ENCODE measurements around the gene CALHM3.

CALHM3 gene

DNA sequence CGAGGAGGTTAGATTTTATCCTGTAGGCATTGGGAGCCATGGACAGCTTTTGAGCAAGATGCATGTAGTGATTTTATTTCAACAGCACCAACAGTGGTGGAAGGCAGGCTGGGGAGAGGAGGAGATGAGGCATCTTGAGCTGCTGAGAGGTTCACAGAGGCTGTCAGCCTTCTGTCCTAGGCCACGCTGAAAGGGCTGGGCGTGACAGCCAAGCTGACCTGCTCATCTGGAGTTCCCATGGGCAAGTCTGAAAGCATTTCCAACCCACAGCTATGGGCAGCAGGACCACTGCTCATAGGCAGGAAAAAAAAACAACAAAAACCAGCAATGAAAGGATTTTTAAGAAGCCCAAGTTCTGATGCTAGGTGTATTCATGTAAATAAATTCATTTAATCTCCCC lies 22.1 kb upstream of the CALHM3 start:
- Histone ChIP-seq H3K9me3 (ENCODE audit: control insufficient read depth, insufficient read depth, low read depth, low read length) (no peaks in the 10 kb centered on the region), H3K27me3 (ENCODE audit: control insufficient read depth, insufficient read depth, low read length) (no peaks in the 10 kb centered on the region; the same call in 1 of the 2 replicates), H3K9ac (ENCODE audit: low read length) (no peak overlapping the region), H3K36me3 (ENCODE audit: control insufficient read depth, insufficient read depth, low read length) (no peaks in the 10 kb centered on the region), H3K4me1 (ENCODE audit: control insufficient read depth, insufficient read depth, low read length) (peaks cover 24% of the 10 kb centered on the region), H3K4me3 (ENCODE audit: low read depth, low read length) (no peak overlapping the region), H3K27ac (ENCODE audit: low read depth, low read length) (no peak overlapping the region)

DNA sequence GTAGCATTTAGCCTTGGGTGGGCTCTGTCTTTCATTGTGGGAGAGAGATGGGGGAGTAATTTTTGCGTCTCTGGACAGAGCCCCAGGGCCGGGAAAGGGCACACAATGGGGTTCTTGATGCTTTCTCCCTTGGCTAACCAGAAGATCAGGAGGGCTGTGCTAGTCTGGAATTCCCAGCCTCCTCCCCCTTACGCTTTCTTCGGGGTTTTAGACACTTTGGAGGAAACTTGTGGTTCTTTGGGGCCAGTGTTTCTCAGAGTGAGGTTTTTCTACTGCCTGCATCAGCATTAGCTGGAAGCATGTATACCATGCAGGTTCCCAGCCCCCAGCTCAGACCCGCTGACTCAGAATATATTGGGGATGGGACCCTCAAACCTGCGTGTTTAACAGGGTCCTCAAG lies 21.4 kb upstream of the CALHM3 start:
- no peak overlapping the region for H3K27ac ChIP-seq (ENCODE audit: low read depth, low read length)
- H3K9ac ChIP-seq (ENCODE audit: low read length): no peak overlapping the region
- H3K27me3 ChIP-seq (ENCODE audit: control insufficient read depth, insufficient read depth, low read length): peaks cover 6% of the 10 kb centered on the region
- H3K9me3 ChIP-seq (ENCODE audit: control insufficient read depth, insufficient read depth, low read depth, low read length): no peaks in the 10 kb centered on the region
- no peaks in the 10 kb centered on the region for H3K36me3 ChIP-seq (ENCODE audit: control insufficient read depth, insufficient read depth, low read length)
- H3K4me1 ChIP-seq (ENCODE audit: control insufficient read depth, insufficient read depth, low read length): peaks cover 24% of the 10 kb centered on the region
- no peak overlapping the region for H3K4me3 ChIP-seq (ENCODE audit: low read depth, low read length)

- H3K9ac ChIP-seq (ENCODE audit: low read length): no peak overlapping the region
- H3K4me3 ChIP-seq (ENCODE audit: low read depth, low read length): no peak overlapping the region
- H3K36me3 ChIP-seq (ENCODE audit: control insufficient read depth, insufficient read depth, low read length): no peaks in the 10 kb centered on the region
- peaks cover 24% of the 10 kb centered on the region for H3K4me1 ChIP-seq (ENCODE audit: control insufficient read depth, insufficient read depth, low read length)
- peaks cover 12% of the 10 kb centered on the region for H3K27me3 ChIP-seq (ENCODE audit: control insufficient read depth, insufficient read depth, low read length)
- H3K9me3 ChIP-seq (ENCODE audit: control insufficient read depth, insufficient read depth, low read depth, low read length): no peaks in the 10 kb centered on the region
- no peak overlapping the region for H3K27ac ChIP-seq (ENCODE audit: low read depth, low read length)
These were observed 20.8 kb upstream of the CALHM3 start for GRCh38 chr10:103499881-103500280.

DNA sequence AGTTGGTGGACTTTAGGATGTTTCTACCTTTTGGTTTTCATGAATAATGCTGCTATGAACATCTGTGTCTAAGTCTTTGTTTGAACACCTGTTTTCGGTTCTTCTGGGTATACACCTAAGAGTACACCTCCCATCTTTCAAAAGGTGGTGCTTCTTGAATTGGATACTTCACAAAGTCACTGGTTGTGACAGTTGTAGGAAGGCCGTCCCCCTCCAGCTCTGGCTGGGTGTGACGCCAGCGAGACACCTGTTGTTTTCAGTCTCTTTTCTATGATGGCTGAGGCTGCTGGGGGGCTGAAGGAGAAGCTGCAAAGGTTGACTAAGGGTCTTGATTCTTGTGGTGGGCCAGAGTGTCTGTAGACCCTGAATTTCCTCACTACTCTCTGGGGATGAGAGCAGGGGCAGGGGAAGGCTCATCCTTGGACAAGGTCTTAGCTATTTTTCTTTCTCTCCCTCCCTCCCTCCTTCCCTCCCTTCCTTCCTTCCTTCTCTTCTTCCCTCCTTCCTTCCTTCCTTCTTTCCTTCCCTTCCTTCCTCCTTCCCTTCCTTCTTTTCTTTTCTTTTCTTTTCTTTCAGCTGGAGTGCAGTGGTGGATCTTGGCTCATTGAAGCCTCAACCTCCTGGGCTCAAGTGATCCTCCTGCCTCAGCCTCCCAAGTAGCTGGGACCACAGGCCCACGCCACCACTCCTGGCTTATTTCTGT lies 20.0 kb upstream of the CALHM3 start:
- Histone ChIP-seq H3K27ac (ENCODE audit: low read depth, low read length) (no peak overlapping the region), H3K9me3 (ENCODE audit: control insufficient read depth, insufficient read depth, low read depth, low read length) (no peaks in the 10 kb centered on the region), H3K4me1 (ENCODE audit: control insufficient read depth, insufficient read depth, low read length) (peaks cover 20% of the 10 kb centered on the region), H3K36me3 (ENCODE audit: control insufficient read depth, insufficient read depth, low read length) (no peaks in the 10 kb centered on the region), H3K4me3 (ENCODE audit: low read depth, low read length) (no peak overlapping the region), H3K9ac (ENCODE audit: low read length) (no peak overlapping the region), H3K27me3 (ENCODE audit: control insufficient read depth, insufficient read depth, low read length) (peaks cover 20% of the 10 kb centered on the region)

GRCh38 chr10:103497161-103497915 lies 18.3 kb upstream of the CALHM3 start:
- H3K9ac ChIP-seq (ENCODE audit: low read length): no peak overlapping the region

DNA sequence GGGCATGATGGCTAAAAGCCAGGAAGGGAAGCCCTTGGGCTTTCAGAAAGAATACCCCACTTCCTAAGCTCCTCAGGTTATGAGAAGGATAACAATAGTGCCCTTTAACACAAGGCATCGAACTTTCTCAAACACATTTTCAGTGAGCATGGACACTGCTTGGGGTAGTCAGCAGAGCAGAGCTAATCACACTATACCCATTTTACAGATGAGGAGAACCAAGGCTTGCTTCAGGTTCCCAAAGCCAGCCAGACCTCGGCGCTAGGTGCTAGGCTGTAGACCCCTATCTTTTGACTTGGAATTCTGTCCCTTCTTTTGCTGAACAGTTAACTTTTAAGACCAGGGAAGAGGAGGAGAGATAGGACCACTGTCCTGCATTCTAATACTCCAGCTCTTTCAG lies 16.3 kb upstream of the CALHM3 start:
- H3K4me1 ChIP-seq (ENCODE audit: control insufficient read depth, insufficient read depth, low read length): peaks cover 34% of the 10 kb centered on the region

More at GRCh38 chr10:103497161-103497915, 18.3 kb upstream of the CALHM3 start:
- H3K4me1 ChIP-seq (ENCODE audit: control insufficient read depth, insufficient read depth, low read length): peaks cover 22% of the 10 kb centered on the region
- H3K4me3 ChIP-seq (ENCODE audit: low read depth, low read length): no peak overlapping the region
- H3K36me3 ChIP-seq (ENCODE audit: control insufficient read depth, insufficient read depth, low read length): no peaks in the 10 kb centered on the region
- peaks cover 36% of the 10 kb centered on the region for H3K27me3 ChIP-seq (ENCODE audit: control insufficient read depth, insufficient read depth, low read length)
- H3K27ac ChIP-seq (ENCODE audit: low read depth, low read length): no peak overlapping the region
- H3K9me3 ChIP-seq (ENCODE audit: control insufficient read depth, insufficient read depth, low read depth, low read length): no peaks in the 10 kb centered on the region

GRCh38 chr10:103493916-103494877 lies 15.2 kb upstream of the CALHM3 start:
- Histone ChIP-seq H3K9me3 (ENCODE audit: control insufficient read depth, insufficient read depth, low read depth, low read length) (no peaks in the 10 kb centered on the region), H3K9ac (ENCODE audit: low read length) (peak overlapping the region; percentile 75), H3K4me3 (ENCODE audit: low read depth, low read length) (peak overlapping the region; percentile 88), H3K27ac (ENCODE audit: low read depth, low read length) (no peak overlapping the region; the same call in 1 of the 2 replicates), H3K27me3 (ENCODE audit: control insufficient read depth, insufficient read depth, low read length) (peaks cover 38% of the 10 kb centered on the region), H3K4me1 (ENCODE audit: control insufficient read depth, insufficient read depth, low read length) (peaks cover 26% of the 10 kb centered on the region), H3K36me3 (ENCODE audit: control insufficient read depth, insufficient read depth, low read length) (no peaks in the 10 kb centered on the region)

More for the DNA sequence above, 16.3 kb upstream of the CALHM3 start:
- H3K27ac ChIP-seq (ENCODE audit: low read depth, low read length): no peak overlapping the region
- no peaks in the 10 kb centered on the region for H3K36me3 ChIP-seq (ENCODE audit: control insufficient read depth, insufficient read depth, low read length)
- peaks cover 38% of the 10 kb centered on the region for H3K27me3 ChIP-seq (ENCODE audit: control insufficient read depth, insufficient read depth, low read length)
- H3K9me3 ChIP-seq (ENCODE audit: control insufficient read depth, insufficient read depth, low read depth, low read length): no peaks in the 10 kb centered on the region
- peak overlapping the region; percentile 88; the same call in 1 of the 2 replicates for H3K4me3 ChIP-seq (ENCODE audit: low read depth, low read length)
- peak overlapping the region; percentile 50 for H3K9ac ChIP-seq (ENCODE audit: low read length)

DNA sequence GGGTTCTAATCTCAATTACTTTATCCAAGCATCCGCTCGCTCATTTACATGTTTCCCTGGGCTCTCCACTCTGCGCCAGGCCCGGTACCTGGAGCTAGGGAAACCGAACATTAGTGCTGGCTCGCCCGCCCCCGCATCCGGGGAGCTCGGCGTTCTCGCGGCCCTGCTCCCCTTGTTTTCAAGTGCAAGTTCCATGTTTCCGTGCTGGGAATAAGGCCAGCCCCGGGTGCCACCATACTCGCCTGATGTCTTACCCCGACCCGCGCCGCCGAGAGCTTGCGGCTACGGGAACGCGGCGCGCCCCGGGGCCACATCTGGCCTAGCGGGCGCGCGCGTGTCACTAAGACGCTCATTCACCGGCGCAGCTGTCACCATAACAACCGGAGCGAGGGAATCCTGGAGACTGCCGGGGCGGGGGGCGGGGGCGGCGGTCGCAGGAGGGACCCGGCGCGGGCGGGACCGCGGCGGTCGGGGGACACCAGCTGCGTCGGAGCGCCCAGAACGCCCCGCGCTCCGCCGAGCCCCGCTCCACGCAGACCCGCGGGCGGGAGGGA lies 14.4 kb upstream of the CALHM3 start, which contains the start of gene NEURL1:
Gene NEURL1 (plus strand): TSS at position 344 of the 554 bp plus-strand sequence. CDS start 683 bp downstream, outside the sequence.
- no peak within 1 kb of the TSS; the same call in 1 of the 2 replicates for H3K27ac ChIP-seq (ENCODE audit: low read depth, low read length)
- no peaks in the 10 kb centered on the region for H3K36me3 ChIP-seq (ENCODE audit: control insufficient read depth, insufficient read depth, low read length)
- H3K9me3 ChIP-seq (ENCODE audit: control insufficient read depth, insufficient read depth, low read depth, low read length): no peaks in the 10 kb centered on the region
- peak within 1 kb of the TSS; percentile 88 for H3K4me3 ChIP-seq (ENCODE audit: low read depth, low read length)
- H3K9ac ChIP-seq (ENCODE audit: low read length): peak within 1 kb of the TSS; percentile 75
- peaks cover 38% of the 10 kb centered on the region for H3K27me3 ChIP-seq (ENCODE audit: control insufficient read depth, insufficient read depth, low read length)
- H3K4me1 ChIP-seq (ENCODE audit: control insufficient read depth, insufficient read depth, low read length): peaks cover 26% of the 10 kb centered on the region

DNA sequence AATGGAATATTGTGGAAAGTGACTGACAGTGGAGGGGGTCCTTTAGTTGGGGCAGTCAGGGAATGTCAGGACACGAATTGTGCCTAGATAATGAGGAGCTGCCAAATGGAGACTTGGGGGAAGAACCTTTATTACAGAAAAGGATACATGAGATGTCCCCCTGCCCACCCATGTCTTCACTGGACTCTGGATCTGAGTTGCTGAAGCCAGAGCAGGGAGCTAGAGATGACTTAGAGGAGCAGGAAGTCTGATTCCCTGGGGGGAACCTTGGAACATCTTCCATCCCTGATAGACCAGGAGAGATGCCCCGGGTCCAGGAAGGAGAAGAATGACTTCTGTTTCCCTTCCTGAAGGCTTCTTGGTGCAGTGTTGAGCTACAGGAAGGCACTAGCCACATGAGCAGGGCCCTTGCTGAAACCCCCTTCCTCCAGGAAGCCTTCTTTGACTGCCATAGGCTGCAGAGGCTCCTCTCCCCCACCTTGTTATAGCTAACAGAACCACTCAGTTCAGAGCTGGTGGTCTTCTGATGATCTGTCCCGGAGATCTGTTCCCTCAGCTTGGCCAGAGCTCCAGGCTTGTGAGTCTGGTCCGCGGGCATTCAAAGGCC lies 13.7 kb upstream of the CALHM3 start:
- peaks cover 38% of the 10 kb centered on the region for H3K27me3 ChIP-seq (ENCODE audit: control insufficient read depth, insufficient read depth, low read length)
- no peaks in the 10 kb centered on the region for H3K36me3 ChIP-seq (ENCODE audit: control insufficient read depth, insufficient read depth, low read length)
- H3K9ac ChIP-seq (ENCODE audit: low read length): peak overlapping the region; percentile 6
- peak overlapping the region; percentile 88 for H3K4me3 ChIP-seq (ENCODE audit: low read depth, low read length)
- no peaks in the 10 kb centered on the region for H3K9me3 ChIP-seq (ENCODE audit: control insufficient read depth, insufficient read depth, low read depth, low read length)
- peaks cover 26% of the 10 kb centered on the region for H3K4me1 ChIP-seq (ENCODE audit: control insufficient read depth, insufficient read depth, low read length)
- no peak overlapping the region; the same call in 1 of the 2 replicates for H3K27ac ChIP-seq (ENCODE audit: low read depth, low read length)
